ENCODE data around the gene TRIM27.
"Not testable (repeated sequence)": the region's sequence is repeated elsewhere in the genome, so short reads cannot be mapped to it uniquely, and the experiment has no call there.

The TRIM27 gene

GRCh38 chr6:28940294-28940857 is 16.6 kb upstream of the TRIM27 start:
- no peak overlapping the region for H2AFZ ChIP-seq (ENCODE audit: low read length)
- TF ChIP-seq EZH2phosphoT487 (IDR thresholded peaks at IDR 0.05; ENCODE audit: borderline replicate concordance), result no peak
- TF ChIP-seq, protein P1, sequence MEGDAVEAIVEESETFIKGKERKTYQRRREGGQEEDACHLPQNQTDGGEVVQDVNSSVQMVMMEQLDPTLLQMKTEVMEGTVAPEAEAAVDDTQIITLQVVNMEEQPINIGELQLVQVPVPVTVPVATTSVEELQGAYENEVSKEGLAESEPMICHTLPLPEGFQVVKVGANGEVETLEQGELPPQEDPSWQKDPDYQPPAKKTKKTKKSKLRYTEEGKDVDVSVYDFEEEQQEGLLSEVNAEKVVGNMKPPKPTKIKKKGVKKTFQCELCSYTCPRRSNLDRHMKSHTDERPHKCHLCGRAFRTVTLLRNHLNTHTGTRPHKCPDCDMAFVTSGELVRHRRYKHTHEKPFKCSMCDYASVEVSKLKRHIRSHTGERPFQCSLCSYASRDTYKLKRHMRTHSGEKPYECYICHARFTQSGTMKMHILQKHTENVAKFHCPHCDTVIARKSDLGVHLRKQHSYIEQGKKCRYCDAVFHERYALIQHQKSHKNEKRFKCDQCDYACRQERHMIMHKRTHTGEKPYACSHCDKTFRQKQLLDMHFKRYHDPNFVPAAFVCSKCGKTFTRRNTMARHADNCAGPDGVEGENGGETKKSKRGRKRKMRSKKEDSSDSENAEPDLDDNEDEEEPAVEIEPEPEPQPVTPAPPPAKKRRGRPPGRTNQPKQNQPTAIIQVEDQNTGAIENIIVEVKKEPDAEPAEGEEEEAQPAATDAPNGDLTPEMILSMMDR (conservative IDR thresholded peaks at IDR 0.05; ENCODE audit: low read length), result no peak
- H3K36me3 ChIP-seq (ENCODE audit: insufficient read depth, low read length), result no peaks in the 10 kb centered on the region
- no peaks in the 10 kb centered on the region for H3F3A ChIP-seq (ENCODE audit: low read depth)
- H3K79me2 ChIP-seq (ENCODE audit: insufficient read depth, low read length), result no peaks in the 10 kb centered on the region
- no peaks in the 10 kb centered on the region for H3K27me3 ChIP-seq (ENCODE audit: insufficient read depth, low read length, poor library complexity, severe bottlenecking)
- H4K20me1 ChIP-seq (ENCODE audit: insufficient read depth, low read length, poor library complexity, severe bottlenecking), result no peaks in the 10 kb centered on the region
- H3K4me1 ChIP-seq (ENCODE audit: insufficient read depth, low read length, poor library complexity, severe bottlenecking), result peaks cover 5% of the 10 kb centered on the region
- no peak overlapping the region for H3K9ac ChIP-seq (ENCODE audit: low read depth, low read length, poor library complexity, severe bottlenecking)
- no peaks in the 10 kb centered on the region for H3K9me3 ChIP-seq (ENCODE audit: insufficient read depth, low read depth, low read length)
- H3K4me3 ChIP-seq (ENCODE audit: low read length, poor library complexity, severe bottlenecking), result no peak overlapping the region
- no peaks in the 10 kb centered on the region for H3K9me2 ChIP-seq (replicated peaks; ENCODE audit: low read depth, low read length)
- H3K4me2 ChIP-seq (ENCODE audit: low read depth, low read length, poor library complexity, severe bottlenecking), result no peak overlapping the region

- Histone ChIP-seq H3K79me2 (ENCODE audit: insufficient read depth, low read length) (no peaks in the 10 kb centered on the region), H4K20me1 (ENCODE audit: insufficient read depth, low read length, poor library complexity, severe bottlenecking) (no peaks in the 10 kb centered on the region), H3K9me2 (replicated peaks; ENCODE audit: low read depth, low read length) (no peaks in the 10 kb centered on the region), H3K4me1 (ENCODE audit: insufficient read depth, low read length, poor library complexity, severe bottlenecking) (no peaks in the 10 kb centered on the region), H3K4me3 (ENCODE audit: low read length, poor library complexity, severe bottlenecking) (no peak overlapping the region), H3K9me3 (ENCODE audit: insufficient read depth, low read depth, low read length) (no peaks in the 10 kb centered on the region), H3K4me2 (ENCODE audit: low read depth, low read length, poor library complexity, severe bottlenecking) (no peak overlapping the region), H2AFZ (ENCODE audit: low read length) (no peak overlapping the region), H3K36me3 (ENCODE audit: insufficient read depth, low read length) (no peaks in the 10 kb centered on the region), H3F3A (ENCODE audit: low read depth) (no peaks in the 10 kb centered on the region), H3K27me3 (ENCODE audit: insufficient read depth, low read length, poor library complexity, severe bottlenecking) (no peaks in the 10 kb centered on the region), H3K9ac (ENCODE audit: low read depth, low read length, poor library complexity, severe bottlenecking) (no peak overlapping the region)
- TF ChIP-seq, protein P1 (conservative IDR thresholded peaks at IDR 0.05; ENCODE audit: low read length), result no peak
- TF ChIP-seq EZH2phosphoT487 (IDR thresholded peaks at IDR 0.05; ENCODE audit: borderline replicate concordance), result no peak
Observed at GRCh38 chr6:28933069-28933468, 9.3 kb upstream of the TRIM27 start.

DNA sequence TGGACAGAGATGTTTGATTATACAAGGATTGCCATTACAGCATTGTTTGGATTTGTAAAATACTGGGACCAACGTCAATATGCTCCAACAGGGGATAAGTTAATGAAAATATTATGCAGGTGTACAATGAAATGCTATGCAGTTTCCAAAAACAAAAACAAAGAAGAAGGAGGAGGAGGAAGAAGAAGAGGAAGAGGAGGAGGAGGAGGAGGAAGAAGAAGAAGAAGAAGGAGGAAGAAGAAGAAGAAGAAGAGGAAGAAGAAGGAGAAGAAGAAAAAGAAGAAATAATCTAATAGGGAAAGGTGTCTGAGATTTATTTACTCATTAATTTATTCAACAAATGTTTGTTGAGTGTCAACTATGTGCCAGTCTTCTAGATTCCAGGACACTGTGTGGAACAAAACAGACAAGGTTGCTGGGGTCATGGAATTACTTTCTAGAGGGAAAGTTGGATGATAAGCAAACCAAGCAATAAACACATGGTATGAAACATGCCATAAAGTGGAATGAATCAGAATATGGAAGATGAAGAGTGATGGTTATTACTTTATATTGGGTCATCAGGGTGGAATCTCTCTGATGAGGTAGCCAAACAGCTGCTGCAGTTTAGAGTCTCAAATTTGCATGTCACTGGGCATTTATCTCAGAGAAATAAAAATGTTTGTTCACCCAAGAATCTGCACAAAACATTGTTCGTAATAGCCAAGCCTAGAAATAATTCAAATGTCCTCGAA is 6.3 kb upstream of the TRIM27 start:
- Histone ChIP-seq H3K9ac (ENCODE audit: low read depth, low read length, poor library complexity, severe bottlenecking) (no peak overlapping the region), H4K20me1 (ENCODE audit: insufficient read depth, low read length, poor library complexity, severe bottlenecking) (no peaks in the 10 kb centered on the region), H3K27me3 (ENCODE audit: insufficient read depth, low read length, poor library complexity, severe bottlenecking) (no peaks in the 10 kb centered on the region), H3K9me2 (replicated peaks; ENCODE audit: low read depth, low read length) (no peaks in the 10 kb centered on the region), H3K4me3 (ENCODE audit: low read length, poor library complexity, severe bottlenecking) (no peak overlapping the region), H3K79me2 (ENCODE audit: insufficient read depth, low read length) (no peaks in the 10 kb centered on the region), H3K36me3 (ENCODE audit: insufficient read depth, low read length) (no peaks in the 10 kb centered on the region), H3K4me1 (ENCODE audit: insufficient read depth, low read length, poor library complexity, severe bottlenecking) (peaks cover 4% of the 10 kb centered on the region), H3F3A (ENCODE audit: low read depth) (no peaks in the 10 kb centered on the region), H2AFZ (ENCODE audit: low read length) (no peak overlapping the region), H3K4me2 (ENCODE audit: low read depth, low read length, poor library complexity, severe bottlenecking) (no peak overlapping the region), H3K9me3 (ENCODE audit: insufficient read depth, low read depth, low read length) (no peaks in the 10 kb centered on the region)
- no peak for TF ChIP-seq EZH2phosphoT487 (IDR thresholded peaks at IDR 0.05; ENCODE audit: borderline replicate concordance)
- TF ChIP-seq, protein P1 (conservative IDR thresholded peaks at IDR 0.05; ENCODE audit: low read length), result no peak

GRCh38 chr6:28929339-28929738 is 5.6 kb upstream of the TRIM27 start:
- H3K79me2 ChIP-seq (ENCODE audit: insufficient read depth, low read length); H3K4me3 ChIP-seq (ENCODE audit: low read length, poor library complexity, severe bottlenecking); H3K4me2 ChIP-seq (ENCODE audit: low read depth, low read length, poor library complexity, severe bottlenecking); H3K9ac ChIP-seq (ENCODE audit: low read depth, low read length, poor library complexity, severe bottlenecking); H3F3A ChIP-seq (ENCODE audit: low read depth); H4K20me1 ChIP-seq (ENCODE audit: insufficient read depth, low read length, poor library complexity, severe bottlenecking); H3K9me3 ChIP-seq (ENCODE audit: insufficient read depth, low read depth, low read length); H3K27me3 ChIP-seq (ENCODE audit: insufficient read depth, low read length, poor library complexity, severe bottlenecking); H3K36me3 ChIP-seq (ENCODE audit: insufficient read depth, low read length); H2AFZ ChIP-seq (ENCODE audit: low read length); H3K9me2 ChIP-seq (replicated peaks; ENCODE audit: low read depth, low read length): not testable (repeated sequence)
- H3K4me1 ChIP-seq (ENCODE audit: insufficient read depth, low read length, poor library complexity, severe bottlenecking), result peaks cover 11% of the 10 kb centered on the region
